IMR-90 (cell line): ENCODE results near the gene GRAMD2B. TPM values are rescaled to one million over a fixed set of nuclear protein-coding genes. Genes with fewer than 3 reads are reported as not detected.

Experiments
- ATAC-seq: fragments of 200-7000 bp; cut with Tn5 transposase; 2 replicates; pipeline ENCODE4 v1.9.1; 2020; ENCODE audit warnings: low read depth, mild to moderate bottlenecking, moderate library complexity
- BruUV-seq: library from RNA; stranded (reverse); fragments of 400-500 nt; replicated peaks from 2 replicates; lab custom pipeline; 2021; lab: Mats Ljungman, UMichigan
- CTCF ChIA-PET: fragments of 300-600 bp; formaldehyde crosslinking; extraction: SDS; loops from one replicate; lab custom pipeline; 2021; ENCODE audit warnings: antibody characterized with exemption; lab: Yijun Ruan, JAX
- POLR2A ChIA-PET: fragments of 300-600 bp; sonication (Branson Sonifier 250); formaldehyde crosslinking; loops from one replicate; lab custom pipeline; 2022; ENCODE audit warnings: antibody characterized with exemption; ENCODE audit not compliant: unreplicated experiment; lab: Charles Lee
- DNase-seq: peaks from one replicate; pipeline ENCODE4 v3.0.0; 2013
- H2AFZ ChIP-seq: replicated peaks from 2 replicates; pipeline ENCODE3; 2013; ENCODE audit warnings: low read length, mild to moderate bottlenecking; ENCODE audit not compliant: poor library complexity
- H2AK5ac ChIP-seq: 2 replicates; pipeline ENCODE4 v1.6.1; 2013; ENCODE audit warnings: low read depth, low read length, inconsistent platforms
- H2AK9ac ChIP-seq: replicated peaks from 2 replicates; pipeline ENCODE3; 2013; ENCODE audit warnings: mild to moderate bottlenecking, low read depth, low read length, moderate library complexity; ENCODE audit not compliant: poor library complexity
- H2BK120ac ChIP-seq: 2 replicates; pipeline ENCODE4 v1.6.1; 2013; ENCODE audit warnings: low read depth, low read length, inconsistent platforms
- H2BK15ac ChIP-seq: 3 replicates; pipeline ENCODE4 v1.6.1; 2013; ENCODE audit warnings: low read depth, low read length, inconsistent platforms
- H2BK20ac ChIP-seq: 2 replicates; pipeline ENCODE4 v1.6.1; 2013; ENCODE audit warnings: low read depth, mild to moderate bottlenecking, inconsistent platforms, low read length, moderate library complexity
- H2BK5ac ChIP-seq: 2 replicates; pipeline ENCODE4 v1.6.1; 2013; ENCODE audit warnings: mild to moderate bottlenecking, low read depth, low read length, inconsistent platforms; ENCODE audit not compliant: poor library complexity, severe bottlenecking
- H3K14ac ChIP-seq: replicated peaks from 2 replicates; pipeline ENCODE4 v1.6.1; 2013; ENCODE audit warnings: low read depth, low read length, inconsistent platforms
- H3K18ac ChIP-seq: 2 replicates; pipeline ENCODE4 v1.6.1; 2013; ENCODE audit warnings: low read depth, low read length, control low read depth
- H3K23ac ChIP-seq: 2 replicates; pipeline ENCODE4 v1.6.1; 2013; ENCODE audit warnings: low read depth, low read length, inconsistent platforms
- H3K27ac ChIP-seq: 2 replicates; pipeline ENCODE4 v1.5.1; 2013; ENCODE audit warnings: mild to moderate bottlenecking, control low read depth, low read length; ENCODE audit not compliant: insufficient read depth
- H3K27me3 ChIP-seq: 2 replicates; pipeline ENCODE4 v1.6.1; 2013; ENCODE audit warnings: low read length; ENCODE audit not compliant: control insufficient read depth, insufficient read depth
- H3K36me3 ChIP-seq: 2 replicates; pipeline ENCODE4 v1.6.1; 2013; ENCODE audit warnings: low read length, mixed read lengths; ENCODE audit not compliant: control insufficient read depth, insufficient read depth
- H3K4ac ChIP-seq: 2 replicates; pipeline ENCODE4 v1.6.1; 2013; ENCODE audit warnings: low read depth, low read length, inconsistent platforms
- H3K4me1 ChIP-seq: 2 replicates; pipeline ENCODE4 v1.6.1; 2013; ENCODE audit warnings: low read length, mixed read lengths; ENCODE audit not compliant: control insufficient read depth, insufficient read depth
- H3K4me2 ChIP-seq: 2 replicates; pipeline ENCODE4 v1.6.1; 2013; ENCODE audit warnings: low read depth, mild to moderate bottlenecking, control low read depth, low read length, moderate library complexity
- H3K4me3 ChIP-seq: 2 replicates; pipeline ENCODE4 v1.5.1; 2013; ENCODE audit warnings: low read depth, mild to moderate bottlenecking, control low read depth, low read length, moderate library complexity; ENCODE audit not compliant: insufficient read depth
- H3K56ac ChIP-seq: 2 replicates; pipeline ENCODE4 v1.6.1; 2013; ENCODE audit warnings: low read length, inconsistent platforms; ENCODE audit not compliant: insufficient read depth; ENCODE audit errors: extremely low read depth
- H3K79me1 ChIP-seq, 2 experiments: 2 replicates each; pipeline ENCODE4 v1.6.1; 2013; ENCODE audit warnings: low read length in 2 of 2, inconsistent platforms in 1 of 2, low read depth in 1 of 2
- H3K9ac ChIP-seq: 2 replicates; pipeline ENCODE4 v1.6.1; 2013; ENCODE audit warnings: low read depth, low read length, control low read depth
- H3K9me1 ChIP-seq: 2 replicates; pipeline ENCODE4 v1.6.1; 2013; ENCODE audit warnings: low read length, inconsistent platforms; ENCODE audit not compliant: insufficient read depth
- H3K9me3 ChIP-seq: 2 replicates; pipeline ENCODE4 v1.6.1; 2013; ENCODE audit warnings: low read length; ENCODE audit not compliant: control insufficient read depth, insufficient read depth
- H4K20me1 ChIP-seq: 2 replicates; pipeline ENCODE4 v1.6.1; 2013; ENCODE audit warnings: low read length, inconsistent platforms; ENCODE audit not compliant: insufficient read depth
- H4K5ac ChIP-seq: 2 replicates; pipeline ENCODE4 v1.6.1; 2013; ENCODE audit warnings: mild to moderate bottlenecking, low read depth, low read length, control low read depth
- H4K8ac ChIP-seq, 2 experiments: 2 replicates each; pipeline ENCODE4 v1.6.1; 2013; ENCODE audit warnings: low read depth in 2 of 2, low read length in 2 of 2, control low read depth in 1 of 2, inconsistent platforms in 1 of 2
- H4K91ac ChIP-seq: 2 replicates; pipeline ENCODE4 v1.6.1; 2013; ENCODE audit warnings: low read depth, low read length, inconsistent platforms; ENCODE audit not compliant: insufficient read depth
- CEBPB ChIP-seq: IDR thresholded peaks from 2 replicates; pipeline ENCODE4 v1.6.1; 2012; ENCODE audit warnings: low read depth, low read length, improper control_type of control experiment
- CHD1 ChIP-seq: IDR thresholded peaks from 2 replicates; pipeline ENCODE4 v1.6.1; 2012; ENCODE audit warnings: low read depth, low read length, improper control_type of control experiment
- CTCF ChIP-seq: conservative IDR thresholded peaks from 2 replicates; pipeline ENCODE4 v1.5.1; 2012; ENCODE audit warnings: mild to moderate bottlenecking, low read depth, low read length, improper control_type of control experiment
- SMC3 ChIP-seq: fragments of 150-350 bp; IDR thresholded peaks from 2 replicates; pipeline ENCODE4 v1.6.1; 2016; ENCODE audit warnings: low read depth, mild to moderate bottlenecking, antibody characterized with exemption, low read length, moderate library complexity
- USF2 ChIP-seq: fragments of 150-350 bp; IDR thresholded peaks from 2 replicates; pipeline ENCODE4 v1.6.1; 2017; ENCODE audit warnings: mild to moderate bottlenecking, antibody characterized with exemption, low read length, low read depth
- WGBS, 2 experiments: methylation state at CpG; one replicate each; pipeline versions ENCODE4 v1.1.5 to v1.1.7; 2013; ENCODE audit warnings: missing lambda C conversion rate in 2 of 2; ENCODE audit not compliant: insufficient read length in 1 of 2; ENCODE audit errors: extremely low coverage in 2 of 2; 5-methylcytosine and 5-hydroxymethylcytosine counted together
- dilution Hi-C: fragments of 300-500 bp; cut with HindIII; formaldehyde crosslinking; loops from one replicate; pipeline ENCODE4 v1.14.3; 2018; ENCODE audit warnings: low sequenced_read_pairs; ENCODE audit not compliant: unreplicated experiment
- in situ Hi-C: fragments of 300-500 bp; cut with MboI; formaldehyde crosslinking; loops from 3 replicates; pipeline ENCODE4 v1.14.3; 2019; ENCODE audit warnings: low sequenced_read_pairs, inconsistent platforms, mixed read lengths
- intact Hi-C: fragments of 100-400 bp; cut with micrococcal nuclease; formaldehyde crosslinking; loops from 2 replicates; pipeline ENCODE4 v1.10.0; 2022
- polyA plus RNA-seq, 3 experiments: library from polyadenylated mRNA; depleted of rRNA; stranded (reverse); fragments of >200 nt; gene quantifications; 2 replicates each; pipeline ENCODE4 v1.2.3, GENCODE V29; 2012; ENCODE audit warnings: low replicate concordance in 1 of 3
- total RNA-seq: library from RNA; depleted of rRNA; stranded (reverse); fragments of >200 nt; gene quantifications from 2 replicates; pipeline ENCODE4 v1.2.3, GENCODE V29; 2012

Gene GRAMD2B
- total and polyA plus RNA-seq, 2 of the 4 experiments (the other 2 are of a cell fraction) = 13.9 to 20.3 TPM

GRCh38 chr5:126542441-126542840, 119.2 kb downstream of the GRAMD2B start:
- H3K4me1 ChIP-seq = peaks cover 2% of the 10 kb centered on the region; the same call in 1 of the 2 replicates
- H3K18ac ChIP-seq = no peak overlapping the region
- in situ Hi-C loops = no loop called here
- H4K20me1 ChIP-seq = no peaks in the 10 kb centered on the region
- WGBS, 2 experiments = no CpG with 5 or more reads among the region's 2 CpGs
- TF ChIP-seq CEBPB (no peak), USF2 (no peak), SMC3 (no peak), CHD1 (no peak), CTCF (no peak)
- intact Hi-C loops = loop anchor here (5.0 kb wide), 1 partner anchor 260 kb away; no protein-coding TSS in a partner anchor
- H3K9ac ChIP-seq = no peak overlapping the region
- no peak overlapping the region for H2AFZ ChIP-seq
- H3K4me3 ChIP-seq = no peak overlapping the region
- POLR2A ChIA-PET = no interaction called here
- H3K9me3 ChIP-seq = no peaks in the 10 kb centered on the region
- no peak overlapping the region for H2AK9ac ChIP-seq
- H3K56ac ChIP-seq = no peak overlapping the region
- no peak overlapping the region for H3K27ac ChIP-seq
- H4K91ac ChIP-seq = no peak overlapping the region
- H2BK5ac ChIP-seq = no peak overlapping the region
- no peaks in the 10 kb centered on the region for H3K27me3 ChIP-seq
- no peak overlapping the region for H3K14ac ChIP-seq
- no peak overlapping the region for H2BK15ac ChIP-seq
- peaks cover under 1% of the 10 kb centered on the region; the same call in 1 of the 2 replicates for H3K9me1 ChIP-seq
- H2BK120ac ChIP-seq = no peak overlapping the region
- dilution Hi-C loops = loop anchor here (10.0 kb wide), 1 partner anchor 198 kb away; no protein-coding TSS in a partner anchor
- BruUV-seq = no TSS peak
- CTCF ChIA-PET = interaction anchor here (0.7 kb wide), 1 partner anchor 449 kb away, joined by 4 read pairs; no protein-coding TSS in a partner anchor
- H3K79me1 ChIP-seq = 0 out of 4 replicates have a peak, but pooled peaks cover 0 to 3% of the 10 kb centered on the region in 2 experiments
- no peak overlapping the region for H3K4me2 ChIP-seq
- H3K36me3 ChIP-seq = peaks cover 8% of the 10 kb centered on the region; the same call in 1 of the 2 replicates
- H4K8ac ChIP-seq = no peak overlapping the region
- no peak overlapping the region for H4K5ac ChIP-seq
- no peak overlapping the region for H3K4ac ChIP-seq
- DNase-seq = no peak
- H2BK20ac ChIP-seq = no peak overlapping the region
- no peak overlapping the region for H3K23ac ChIP-seq
- no peak overlapping the region for H2AK5ac ChIP-seq
- no peak for ATAC-seq
